ENCODE data around the gene MICAL3.

DNA sequence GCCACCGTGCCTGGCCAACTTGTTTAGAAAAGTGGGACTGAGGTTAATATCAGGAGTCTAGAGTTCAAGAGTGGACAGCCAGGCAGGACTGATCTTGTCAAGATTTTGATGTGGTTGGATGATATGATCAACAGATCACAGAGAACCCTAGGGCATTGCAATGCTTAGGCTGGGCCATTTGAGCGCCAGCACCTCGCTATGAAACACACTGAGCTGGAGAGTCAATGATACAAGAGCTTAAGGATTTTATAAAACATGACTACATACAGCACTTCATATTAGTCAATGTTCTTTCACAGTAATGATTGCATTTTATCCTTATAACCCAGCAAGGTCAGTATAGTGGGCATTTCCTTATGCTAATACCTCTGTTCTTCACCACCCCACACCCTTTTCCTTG, 38.1 kb upstream of the MICAL3 start:
- TF ChIP-seq EZH2phosphoT487 (IDR thresholded peaks at IDR 0.05): no peak
- TF ChIP-seq, protein P1, sequence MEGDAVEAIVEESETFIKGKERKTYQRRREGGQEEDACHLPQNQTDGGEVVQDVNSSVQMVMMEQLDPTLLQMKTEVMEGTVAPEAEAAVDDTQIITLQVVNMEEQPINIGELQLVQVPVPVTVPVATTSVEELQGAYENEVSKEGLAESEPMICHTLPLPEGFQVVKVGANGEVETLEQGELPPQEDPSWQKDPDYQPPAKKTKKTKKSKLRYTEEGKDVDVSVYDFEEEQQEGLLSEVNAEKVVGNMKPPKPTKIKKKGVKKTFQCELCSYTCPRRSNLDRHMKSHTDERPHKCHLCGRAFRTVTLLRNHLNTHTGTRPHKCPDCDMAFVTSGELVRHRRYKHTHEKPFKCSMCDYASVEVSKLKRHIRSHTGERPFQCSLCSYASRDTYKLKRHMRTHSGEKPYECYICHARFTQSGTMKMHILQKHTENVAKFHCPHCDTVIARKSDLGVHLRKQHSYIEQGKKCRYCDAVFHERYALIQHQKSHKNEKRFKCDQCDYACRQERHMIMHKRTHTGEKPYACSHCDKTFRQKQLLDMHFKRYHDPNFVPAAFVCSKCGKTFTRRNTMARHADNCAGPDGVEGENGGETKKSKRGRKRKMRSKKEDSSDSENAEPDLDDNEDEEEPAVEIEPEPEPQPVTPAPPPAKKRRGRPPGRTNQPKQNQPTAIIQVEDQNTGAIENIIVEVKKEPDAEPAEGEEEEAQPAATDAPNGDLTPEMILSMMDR (IDR thresholded peaks at IDR 0.05): no peak
- no peak for TF ChIP-seq EZH2 (IDR thresholded peaks at IDR 0.05)

Measured in neural progenitor cell (in vitro differentiated cells).